ENCODE results near the gene EFCAB6. TPM values are rescaled to one million over a fixed set of nuclear protein-coding genes. Genes with fewer than 3 reads are reported as not detected.

The EFCAB6 gene
- polyA plus RNA-seq, 3 donors = not detected

GRCh38 chr22:43491177-43491576, 320.9 kb downstream of the EFCAB6 start:
- H4K20me1 ChIP-seq (ENCODE audit: insufficient read depth, low read length) = no peaks in the 10 kb centered on the region
- no peaks in the 10 kb centered on the region for H3K9me3 ChIP-seq (replicated peaks in 1 of 2; ENCODE audit: control insufficient read depth in 1 of 2, insufficient read depth in 1 of 2, low read length in 2 of 2)

GRCh38 chr22:43490311-43490710, 321.8 kb downstream of the EFCAB6 start:
- Histone ChIP-seq H3K4me3 (replicated peaks in 1 of 3; ENCODE audit: low read depth in 2 of 3, low read length in 3 of 3) (no peak overlapping the region), H3K9ac (ENCODE audit: insufficient read depth, low read length, poor library complexity, severe bottlenecking) (no peak overlapping the region), H3K9me3 (replicated peaks in 1 of 2; ENCODE audit: control insufficient read depth in 1 of 2, insufficient read depth in 1 of 2, low read length in 2 of 2) (no peaks in the 10 kb centered on the region), H3K36me3 (replicated peaks in 1 of 2; ENCODE audit: control insufficient read depth in 1 of 2, insufficient read depth in 2 of 2, low read length in 2 of 2) (no peaks in the 10 kb centered on the region), H4K20me1 (ENCODE audit: insufficient read depth, low read length) (no peaks in the 10 kb centered on the region), H3K27ac (ENCODE audit: low read depth in 1 of 2, low read length in 2 of 2) (no peak overlapping the region), H3K4me2 (replicated peaks; ENCODE audit: extremely low read depth, low read length, poor library complexity, severe bottlenecking) (no peak overlapping the region), H3K79me2 (ENCODE audit: insufficient read depth, low read length) (no peaks in the 10 kb centered on the region), H3K4me1 (ENCODE audit: control insufficient read depth in 1 of 2, insufficient read depth in 2 of 2, low read length in 2 of 2) (no peaks in the 10 kb centered on the region), H2AFZ (ENCODE audit: insufficient read depth, low read depth, low read length, poor library complexity, severe bottlenecking) (no peak overlapping the region), H3K27me3 (ENCODE audit: control insufficient read depth in 2 of 2, insufficient read depth in 2 of 2, low read length in 2 of 2) (no peaks in the 10 kb centered on the region)
- intact Hi-C loops (cut with micrococcal nuclease) = no loop called here
- no peaks in the 10 kb centered on the region for H3K4me1 Mint-ChIP-seq
- 94% methylated on average over 3 of the region's 7 CpGs for WGBS (ENCODE audit: insufficient coverage)
- no peak for TF ChIP-seq CTCF (IDR thresholded peaks at IDR 0.05)
- peaks cover 0 to 7% (median 1%) of the 10 kb centered on the region in 3 donors for H3K27me3 Mint-ChIP-seq (ENCODE audit: low read depth in 3 of 3)
- no peaks in the 10 kb centered on the region for H3K36me3 Mint-ChIP-seq
- H3K27ac Mint-ChIP-seq = no peak overlapping the region
- no peak for DNase-seq
- no peak overlapping the region for H3K4me3 Mint-ChIP-seq
- peaks cover 0 to 7% (median 2%) of the 10 kb centered on the region in 7 donors for H3K9me3 Mint-ChIP-seq

More at GRCh38 chr22:43491177-43491576, 320.9 kb downstream of the EFCAB6 start:
- Histone ChIP-seq H3K4me2 (replicated peaks; ENCODE audit: extremely low read depth, low read length, poor library complexity, severe bottlenecking) (no peak overlapping the region), H3K9ac (ENCODE audit: insufficient read depth, low read length, poor library complexity, severe bottlenecking) (no peak overlapping the region), H3K27ac (ENCODE audit: low read depth in 1 of 2, low read length in 2 of 2) (no peak overlapping the region), H2AFZ (ENCODE audit: insufficient read depth, low read depth, low read length, poor library complexity, severe bottlenecking) (no peak overlapping the region), H3K4me1 (ENCODE audit: control insufficient read depth in 1 of 2, insufficient read depth in 2 of 2, low read length in 2 of 2) (no peaks in the 10 kb centered on the region), H3K4me3 (replicated peaks in 1 of 3; ENCODE audit: low read depth in 2 of 3, low read length in 3 of 3) (no peak overlapping the region), H3K27me3 (ENCODE audit: control insufficient read depth in 2 of 2, insufficient read depth in 2 of 2, low read length in 2 of 2) (no peaks in the 10 kb centered on the region), H3K79me2 (ENCODE audit: insufficient read depth, low read length) (no peaks in the 10 kb centered on the region), H3K36me3 (replicated peaks in 1 of 2; ENCODE audit: control insufficient read depth in 1 of 2, insufficient read depth in 2 of 2, low read length in 2 of 2) (no peaks in the 10 kb centered on the region)
- Mint-ChIP-seq H3K27ac (no peak overlapping the region), H3K9me3 (peaks cover 0 to 7% (median 2%) of the 10 kb centered on the region in 7 donors), H3K4me3 (no peak overlapping the region), H3K27me3 (ENCODE audit: low read depth in 3 of 3) (peaks cover 0 to 7% (median 1%) of the 10 kb centered on the region in 3 donors), H3K4me1 (no peaks in the 10 kb centered on the region), H3K36me3 (no peaks in the 10 kb centered on the region)
- intact Hi-C loops (cut with micrococcal nuclease) = no loop called here
- no peak for DNase-seq
- no peak for TF ChIP-seq CTCF (IDR thresholded peaks at IDR 0.05)
- WGBS (ENCODE audit: insufficient coverage) = 67% methylated on average over 3 of the region's 3 CpGs

Measured in CD14-positive monocyte (primary cell).